DMS79 treated with DMSO at 0.1 percent for 48 hours (cell line): ENCODE measurements around the gene CELSR3.

Experiments
- DNase-seq: peaks from one replicate; lab custom pipeline; 2025; lab: John Stamatoyannopoulos, UW

CELSR3 gene

DNA sequence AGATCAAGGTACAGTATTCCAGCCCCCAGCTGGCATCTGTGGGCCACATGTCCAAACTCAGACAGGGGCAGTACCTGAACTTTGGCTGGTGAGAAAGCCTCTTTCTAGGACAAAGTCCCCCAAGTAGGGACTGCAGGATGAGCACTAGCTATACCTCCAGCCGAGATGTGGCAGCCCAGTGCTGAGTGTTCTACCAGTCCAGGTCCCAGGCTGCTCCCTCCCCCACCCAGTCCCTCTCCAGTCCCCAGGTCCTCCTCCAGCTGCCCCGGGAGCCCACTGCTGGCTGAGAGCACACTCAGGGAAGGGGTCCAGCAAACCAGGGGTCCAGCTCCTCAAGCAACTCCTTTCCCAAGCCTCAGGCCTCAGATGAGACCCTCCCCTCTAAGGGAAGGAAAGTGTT, 28.9 kb downstream of the CELSR3 start:
- DNase-seq = no peak

DNA sequence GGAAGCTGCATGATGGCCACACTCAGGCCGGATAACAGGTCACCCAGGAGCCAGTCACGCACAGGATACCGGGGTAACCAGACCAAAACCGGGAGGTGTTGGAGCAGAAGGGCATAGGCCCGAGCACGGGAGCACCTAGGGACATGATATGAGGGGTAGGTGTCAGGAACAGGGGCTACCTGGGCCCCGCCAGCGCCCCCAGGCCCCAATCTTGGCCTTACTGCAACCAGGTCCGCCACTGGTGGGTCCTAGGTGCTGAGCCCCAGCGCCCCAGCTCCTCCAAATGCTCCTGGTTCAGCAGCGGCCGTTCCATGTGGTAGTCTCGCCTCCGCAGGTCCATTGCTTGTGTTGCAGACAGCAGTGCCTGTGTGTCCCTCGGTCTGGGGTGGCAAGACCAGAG, 29.4 kb downstream of the CELSR3 start:
- no peak for DNase-seq

DNA sequence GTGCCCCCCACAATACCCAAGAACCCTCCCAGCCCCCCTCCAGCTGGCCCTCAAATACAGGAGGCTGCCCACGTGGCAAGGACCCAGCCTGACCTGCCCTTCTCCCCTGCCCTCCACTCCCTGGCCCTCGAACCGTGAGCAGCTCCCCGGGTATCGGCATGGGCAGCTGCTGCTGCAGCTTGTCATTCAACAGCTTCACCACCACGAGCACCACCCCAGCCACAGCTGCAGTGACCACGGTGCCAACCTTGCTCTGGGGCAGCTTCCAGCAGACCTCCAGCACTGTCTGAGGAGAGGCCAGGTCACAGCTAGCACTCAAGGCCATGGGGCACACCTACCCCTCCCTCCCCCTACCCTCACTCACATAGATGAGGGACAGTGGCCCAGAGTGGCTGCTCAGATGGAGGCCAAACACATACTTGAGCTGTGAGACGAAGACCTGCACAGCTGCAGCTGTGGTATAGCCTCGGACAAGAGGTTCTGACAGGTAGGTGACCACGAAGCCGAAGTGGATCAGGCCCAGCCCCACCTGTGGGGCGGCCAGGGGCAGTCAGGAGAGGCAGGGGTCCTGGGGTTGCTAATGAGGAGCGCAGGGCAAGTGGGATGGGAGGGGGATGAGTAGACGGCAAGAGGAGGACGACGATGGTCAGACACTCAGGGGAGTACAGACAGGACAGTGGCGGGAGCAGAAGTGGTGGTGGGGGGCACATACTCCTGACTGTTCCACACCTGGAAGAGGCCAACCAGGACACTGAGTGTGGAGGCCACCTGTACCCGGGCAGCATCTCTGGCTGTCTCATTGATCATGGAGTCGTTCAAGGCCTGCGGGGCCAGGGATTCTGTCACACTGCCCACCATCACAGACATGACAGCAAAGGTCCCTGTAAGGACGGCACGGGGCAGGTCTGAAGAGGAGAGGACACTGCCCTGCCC, 30.9 kb downstream of the CELSR3 start:
- no peak for DNase-seq

DNA sequence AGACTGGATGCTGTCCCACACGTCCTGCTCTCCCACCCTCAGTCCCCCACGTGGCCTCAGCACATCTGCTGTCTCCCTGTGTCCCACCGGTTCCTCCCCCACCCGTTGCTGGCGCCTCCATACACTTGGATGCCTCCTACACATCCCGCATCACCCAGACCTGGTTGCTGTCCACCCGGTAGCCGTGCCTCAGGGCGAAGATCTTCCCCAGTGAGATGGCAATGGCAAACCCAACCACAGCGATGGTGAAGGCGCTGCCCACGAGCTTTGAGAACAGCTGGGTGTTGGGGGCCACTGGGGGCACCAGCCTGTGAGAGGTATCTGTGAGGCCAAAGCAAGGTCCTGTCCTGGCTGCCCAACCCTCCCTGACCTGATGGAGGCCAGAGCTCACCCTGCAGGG, 31.9 kb downstream of the CELSR3 start:
- no peak for DNase-seq

DNA sequence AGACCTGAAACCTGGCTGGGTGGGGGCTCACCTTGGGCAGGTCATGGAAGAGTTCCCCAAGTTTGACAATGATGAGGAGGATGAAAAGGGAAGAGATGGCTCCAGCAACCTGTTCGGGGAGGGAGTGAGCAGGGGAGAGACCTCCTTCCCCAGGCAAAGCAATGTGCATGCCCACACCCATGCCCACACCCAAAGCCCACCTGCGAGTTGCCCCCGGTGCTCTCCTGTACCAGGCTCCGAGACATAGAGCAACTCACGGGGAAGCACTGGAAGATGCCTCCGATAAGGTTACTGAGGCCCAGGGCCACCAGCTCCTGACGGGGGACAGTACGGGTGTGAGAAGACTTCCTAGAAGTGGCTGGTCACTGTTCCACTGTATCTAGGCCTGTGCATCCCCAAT, 32.3 kb downstream of the CELSR3 start:
- DNase-seq = no peak

DNA sequence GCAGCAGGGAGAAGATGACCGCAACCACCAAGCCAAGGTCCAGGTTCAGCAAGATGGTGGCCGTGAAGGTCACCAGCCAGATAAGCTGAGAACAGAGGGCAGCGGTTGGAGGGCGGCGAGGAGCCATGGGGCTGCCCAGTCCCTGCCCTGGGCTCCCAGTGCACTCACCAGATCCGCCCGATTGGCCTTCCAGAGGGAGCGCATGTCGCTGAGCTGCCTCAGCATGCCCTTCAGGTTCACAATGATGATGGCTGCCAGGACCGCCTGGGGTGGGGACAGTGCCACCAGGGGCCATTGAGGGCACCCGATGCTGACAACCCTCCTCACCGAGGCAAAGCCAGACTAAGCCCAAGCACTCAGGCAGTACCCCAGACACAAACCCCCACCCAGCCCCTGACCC, 32.8 kb downstream of the CELSR3 start:
- DNase-seq = no peak

DNA sequence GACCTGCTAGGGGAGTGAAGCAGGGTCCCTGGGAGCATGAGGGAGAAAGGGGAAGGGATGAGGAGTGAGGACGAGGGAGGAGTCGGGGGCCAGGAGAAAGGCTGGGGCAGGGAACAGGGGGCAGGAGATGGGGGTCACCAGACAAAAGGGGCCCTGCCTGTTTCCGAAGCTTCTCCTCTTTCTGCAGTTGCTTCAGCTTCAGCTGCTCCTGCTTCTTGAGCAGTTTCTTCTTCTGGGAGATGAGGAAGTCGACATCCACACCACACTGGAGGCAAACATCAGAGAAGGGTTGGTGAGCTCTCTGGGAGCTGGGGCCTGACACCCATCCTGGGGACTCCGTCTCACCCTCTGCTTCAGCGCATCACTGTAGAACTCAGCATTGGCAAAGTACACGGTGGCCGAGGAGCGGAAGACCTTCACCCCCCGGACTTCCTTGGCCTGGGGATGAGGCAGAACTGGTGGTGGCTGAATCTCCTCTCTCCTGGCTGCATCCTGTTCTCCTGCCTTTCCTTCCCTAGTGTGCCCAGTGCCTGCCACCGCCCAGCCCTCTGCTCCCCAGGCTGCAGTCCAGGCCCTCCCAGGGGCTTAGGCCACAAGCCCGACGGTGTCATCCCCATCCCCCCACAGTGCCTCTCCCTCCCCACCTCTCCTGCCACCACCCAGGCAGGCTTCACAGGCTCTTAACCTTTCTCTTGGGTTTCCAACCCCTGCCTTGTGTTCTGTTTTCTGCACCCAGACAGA, 34.2 kb downstream of the CELSR3 start:
- no peak for DNase-seq

DNA sequence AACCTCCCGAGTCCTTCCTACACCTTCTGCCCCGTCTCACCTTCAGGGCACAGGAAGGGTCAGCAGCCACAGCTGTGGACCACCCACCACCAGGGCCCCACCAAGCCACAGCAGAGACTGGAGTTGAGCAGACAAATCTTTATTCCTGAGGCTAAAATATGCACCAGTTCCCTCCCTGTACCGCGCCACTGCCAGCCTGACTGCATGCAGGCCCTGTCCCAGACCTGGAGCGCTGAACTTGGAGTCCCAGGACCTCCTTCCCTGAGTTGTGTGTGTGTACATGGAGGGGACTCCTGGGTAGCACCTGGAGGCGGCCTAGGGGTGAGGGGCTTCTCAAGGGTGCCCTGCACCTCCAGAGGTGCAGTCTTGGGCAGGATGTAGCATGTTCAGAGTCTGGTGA, 37.1 kb downstream of the CELSR3 start:
- no peak for DNase-seq

DNA sequence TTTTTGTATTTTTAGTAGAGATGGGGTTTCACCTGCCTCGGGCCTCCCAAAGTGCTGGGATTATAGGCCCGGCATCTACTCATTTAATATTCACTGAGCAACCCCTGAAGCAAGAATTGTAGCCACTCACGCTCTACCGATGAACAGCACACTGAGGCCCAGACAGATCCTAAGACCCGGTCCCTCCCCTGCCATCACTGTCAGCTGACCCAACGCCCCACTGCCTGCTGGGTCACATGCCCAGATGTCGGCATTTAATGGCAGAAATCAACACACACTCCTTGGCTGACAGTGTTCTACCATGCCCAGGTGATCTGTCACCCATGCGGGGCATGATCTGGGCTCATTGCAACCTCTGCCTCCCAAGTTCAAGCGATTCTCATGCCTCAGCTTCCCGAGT, 37.9 kb downstream of the CELSR3 start:
- no peak for DNase-seq

DNA sequence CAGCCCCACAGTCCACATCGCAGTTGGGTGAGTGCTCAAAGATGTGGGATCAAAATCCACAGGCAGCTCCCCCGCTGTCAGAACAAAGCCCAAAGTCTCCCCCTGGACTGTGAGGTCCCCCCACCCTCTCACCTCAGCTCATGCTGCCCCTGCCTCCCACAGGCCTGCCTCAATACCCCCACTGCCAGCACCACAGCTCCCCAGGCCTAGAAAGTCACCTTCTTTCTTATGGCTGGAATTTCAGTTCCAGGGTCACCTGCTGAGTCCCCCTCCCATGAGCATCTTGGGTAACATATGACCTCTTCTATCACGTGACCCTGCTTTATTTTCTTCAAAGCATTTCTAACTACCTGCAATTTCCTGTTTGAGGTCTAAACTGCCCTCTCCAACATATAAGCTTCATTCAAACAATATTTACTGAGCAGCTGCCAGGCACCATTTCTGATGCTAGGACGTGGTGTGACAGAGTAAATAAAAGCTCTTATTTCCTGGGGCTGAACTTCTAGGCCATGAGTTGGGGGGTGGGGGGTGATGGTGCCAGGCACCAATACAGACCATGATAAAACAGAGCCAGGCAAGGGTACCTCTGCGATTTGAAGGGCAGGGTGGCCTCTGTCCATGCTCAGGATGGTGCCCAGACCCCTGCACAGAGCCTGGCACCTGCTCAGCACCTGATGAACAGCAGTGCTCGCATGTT, 38.7 kb downstream of the CELSR3 start:
- peak; percentile 3 for DNase-seq

DNA sequence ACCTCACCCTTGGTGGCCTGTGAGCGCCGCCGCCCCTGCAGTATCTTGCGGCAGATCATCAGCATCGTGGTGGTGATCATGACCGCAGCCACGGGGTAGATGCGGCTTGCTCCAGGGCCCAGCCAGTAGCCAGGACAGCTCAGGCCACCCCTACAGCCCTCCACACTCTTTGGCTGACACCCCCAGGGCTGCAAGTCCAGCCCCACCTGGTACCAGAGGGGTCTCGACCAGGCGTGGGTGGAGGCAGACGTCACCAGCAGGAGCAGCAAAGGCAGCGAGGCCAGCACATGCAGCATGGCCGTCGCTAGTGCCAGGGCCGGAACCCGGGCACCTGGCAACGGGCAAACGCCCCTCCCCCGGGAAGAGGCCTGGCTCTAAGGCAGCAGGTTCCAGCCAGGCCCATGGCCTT, 41.2 kb downstream of the CELSR3 start, which contains the start of gene TMEM89:
Gene TMEM89, minus strand, starts transcription at position 309 of the 409 bp plus-strand sequence. Its CDS starts 13 bp downstream, at position 296.
- no peak for DNase-seq

DNA sequence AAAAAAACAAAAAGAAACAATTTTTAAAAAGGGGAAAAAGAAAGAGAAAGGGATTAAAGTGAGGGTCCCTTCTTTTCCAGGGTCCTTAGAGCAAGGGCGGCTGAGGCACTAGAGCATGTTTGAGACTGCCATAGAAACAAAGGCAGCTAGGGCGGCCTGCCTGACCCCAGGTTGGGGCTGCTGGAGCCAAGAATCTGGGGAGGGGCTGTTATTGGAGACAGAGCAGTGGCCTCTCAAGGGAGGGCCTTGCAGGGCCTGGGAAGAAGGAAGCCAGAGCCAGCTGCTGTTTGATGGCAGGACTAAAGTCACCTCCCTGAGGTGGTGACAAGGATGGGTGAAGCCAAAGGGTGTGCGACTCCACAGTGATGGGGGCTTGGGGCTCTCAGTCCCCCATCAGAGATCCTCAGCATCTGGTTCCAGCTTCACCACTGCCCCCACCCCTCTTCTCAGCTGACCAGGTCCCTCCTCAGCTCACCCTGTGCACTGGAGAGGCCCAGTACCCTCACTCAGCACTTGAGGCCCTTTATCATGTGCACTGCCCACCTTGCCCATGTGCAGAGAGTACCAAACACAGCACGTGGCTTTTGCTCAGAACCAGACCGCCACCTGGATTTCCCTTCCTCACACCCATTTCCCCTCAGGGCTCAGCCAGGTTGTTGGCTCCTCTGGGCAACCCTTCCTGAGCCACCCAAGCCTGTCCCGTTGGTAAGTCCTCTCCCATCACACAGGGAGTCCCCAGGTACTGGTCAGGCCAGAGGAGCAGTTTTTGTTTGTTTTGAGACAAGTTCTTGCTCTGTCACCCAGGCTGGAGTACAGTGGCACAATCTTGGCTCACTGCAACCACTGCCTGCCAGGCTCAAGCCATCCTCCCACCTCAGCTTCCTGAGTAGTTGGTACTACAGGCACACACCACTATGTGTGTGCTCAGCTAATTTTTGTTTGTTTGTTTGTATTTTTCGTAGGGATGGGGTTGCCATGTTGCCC, 42.9 kb downstream of the CELSR3 start:
- no peak for DNase-seq

DNA sequence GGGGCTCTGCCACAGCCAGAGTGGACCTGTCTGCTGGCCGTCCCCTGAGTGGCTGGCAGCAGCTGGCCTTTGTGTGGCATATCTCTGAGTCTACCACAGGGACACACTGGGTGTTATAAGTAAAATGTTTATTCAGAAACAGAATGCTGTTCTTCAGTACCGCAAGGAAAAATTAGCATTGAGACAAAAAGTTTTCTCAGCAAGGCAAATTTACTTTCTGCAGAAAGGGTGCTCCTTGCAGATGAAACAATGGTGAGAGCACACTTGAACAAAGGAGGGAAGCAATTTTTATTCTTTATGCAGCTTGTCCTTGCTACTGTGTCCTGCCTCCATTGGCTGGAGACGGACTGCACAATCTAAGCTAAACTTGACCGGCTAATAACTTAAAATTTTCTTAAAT, 45.1 kb downstream of the CELSR3 start:
- no peak for DNase-seq

DNA sequence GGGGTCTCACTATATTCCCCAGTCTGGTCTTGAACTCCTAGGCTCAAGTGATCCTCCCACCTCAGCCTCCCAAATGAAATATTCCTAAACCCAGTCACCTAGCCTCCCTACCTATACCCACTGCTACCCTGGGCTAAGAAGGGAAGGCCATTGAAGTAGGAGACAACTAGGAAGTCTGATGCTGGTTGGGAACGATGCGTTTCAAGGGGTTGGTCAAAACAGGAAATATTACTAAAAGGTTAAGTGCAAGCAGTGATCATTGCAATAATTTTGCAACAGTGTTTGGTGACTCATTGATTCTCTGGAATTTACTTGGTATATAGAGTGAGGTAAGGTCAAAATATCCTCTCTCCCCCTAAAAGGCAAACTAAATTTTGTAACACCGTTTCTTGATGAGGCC, 48.6 kb downstream of the CELSR3 start:
- no peak for DNase-seq

DNA sequence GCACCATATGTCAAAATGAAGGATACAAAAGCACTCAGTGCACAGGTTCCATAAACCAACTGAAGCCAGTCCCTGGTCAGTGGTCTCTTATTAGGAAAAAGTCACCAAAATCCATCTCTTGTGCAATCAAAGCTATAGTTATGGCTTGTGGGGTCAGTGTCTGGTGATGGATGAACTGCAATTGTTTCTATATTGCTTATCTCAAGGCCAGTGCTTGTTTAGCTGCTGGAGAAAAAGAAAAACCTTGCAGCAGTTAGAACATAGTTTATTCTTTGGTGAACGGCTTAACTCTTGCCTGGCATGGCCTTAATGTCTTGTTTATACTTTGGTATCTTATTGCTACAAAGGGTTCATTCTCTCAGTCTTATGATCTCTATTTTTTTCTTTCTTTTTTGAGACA, 50.4 kb downstream of the CELSR3 start:
- no peak for DNase-seq

DNA sequence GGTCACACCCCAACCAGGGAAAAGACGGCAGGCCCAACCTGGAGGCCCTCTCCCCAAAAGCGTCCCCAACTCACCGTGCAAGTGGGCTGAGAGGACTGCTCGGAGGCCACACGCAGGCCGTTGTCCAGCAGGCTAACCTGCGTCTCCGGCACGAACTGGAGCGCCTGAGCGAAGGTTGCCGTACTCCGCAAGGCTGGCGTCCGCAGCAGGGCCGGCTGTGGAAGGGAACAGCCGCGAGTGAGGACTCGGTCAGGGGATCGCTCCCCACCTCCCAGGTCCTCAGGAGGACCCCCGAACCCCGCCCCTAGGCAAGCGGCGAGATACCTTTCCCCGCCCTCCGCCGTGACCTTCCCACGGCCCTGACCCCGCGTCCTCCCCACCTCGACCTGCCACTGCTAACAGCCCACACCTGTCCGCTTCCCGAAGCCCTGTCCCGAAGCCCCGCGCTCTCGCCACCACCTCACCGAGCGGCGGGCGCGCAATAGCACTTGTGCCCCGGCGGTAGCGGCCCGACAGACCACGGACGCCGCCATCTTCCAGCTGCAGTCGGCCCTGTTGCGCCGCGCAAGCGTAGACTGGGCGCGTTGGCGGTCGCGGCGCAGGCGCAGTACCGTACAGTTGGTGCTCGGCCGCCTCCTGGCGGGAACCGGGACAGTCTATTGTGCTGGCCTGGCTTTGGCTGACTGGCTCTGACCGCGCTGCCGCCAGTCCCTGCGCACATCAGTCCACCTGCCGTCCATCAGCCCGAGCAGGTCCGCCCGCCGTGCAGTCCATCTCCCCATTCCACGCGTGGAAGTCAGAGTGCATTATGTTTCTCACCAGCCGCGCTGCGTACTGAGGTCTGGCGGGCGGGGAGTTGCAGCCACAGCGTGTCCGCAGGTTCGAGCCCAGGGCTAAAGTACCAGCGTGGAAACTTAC, 53.3 kb downstream of the CELSR3 start, which contains the start of gene UQCRC1:
Gene UQCRC1, minus strand, starts transcription at position 559 of the 918 bp plus-strand sequence. Its CDS starts 26 bp downstream, at position 533.
- DNase-seq = peak; percentile 65

DNA sequence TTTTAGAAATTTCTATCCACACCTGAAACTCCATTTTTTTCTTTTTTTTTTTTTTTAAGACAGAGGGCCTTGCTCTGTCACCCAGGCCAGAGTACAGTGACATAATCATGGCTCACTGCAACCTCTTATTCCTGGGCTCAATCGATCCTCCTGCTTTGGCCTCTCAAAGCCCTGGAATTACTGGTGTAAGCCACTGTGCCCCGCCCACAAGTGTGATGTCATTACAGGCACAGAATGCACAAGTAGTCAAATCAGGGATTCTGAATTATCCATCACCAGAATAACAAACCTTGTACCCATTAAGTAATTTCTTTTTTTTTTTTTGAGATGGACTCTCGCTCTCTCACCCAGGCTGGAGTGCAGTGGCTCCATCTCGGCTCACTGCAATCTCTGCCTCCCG, 55.2 kb downstream of the CELSR3 start:
- no peak for DNase-seq

DNA sequence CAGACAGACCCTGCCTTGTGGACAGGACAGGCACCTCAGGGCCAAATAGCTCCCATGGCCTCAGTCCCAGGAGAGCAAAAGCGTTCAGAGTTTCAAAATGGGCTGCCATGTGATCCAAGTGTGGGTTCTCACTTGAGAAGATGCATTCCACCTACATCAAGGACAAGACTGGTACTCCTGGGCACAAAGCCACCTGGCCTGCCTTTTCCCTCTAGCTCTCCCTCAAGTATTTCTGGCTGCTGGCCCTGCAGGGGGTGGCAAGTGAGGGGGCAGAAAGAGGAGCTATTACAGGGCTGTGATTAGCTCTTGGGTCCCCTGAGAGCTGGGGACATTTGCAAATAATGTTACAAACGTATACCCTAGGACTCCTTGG, 61.1 kb downstream of the CELSR3 start:
- no peak for DNase-seq

DNA sequence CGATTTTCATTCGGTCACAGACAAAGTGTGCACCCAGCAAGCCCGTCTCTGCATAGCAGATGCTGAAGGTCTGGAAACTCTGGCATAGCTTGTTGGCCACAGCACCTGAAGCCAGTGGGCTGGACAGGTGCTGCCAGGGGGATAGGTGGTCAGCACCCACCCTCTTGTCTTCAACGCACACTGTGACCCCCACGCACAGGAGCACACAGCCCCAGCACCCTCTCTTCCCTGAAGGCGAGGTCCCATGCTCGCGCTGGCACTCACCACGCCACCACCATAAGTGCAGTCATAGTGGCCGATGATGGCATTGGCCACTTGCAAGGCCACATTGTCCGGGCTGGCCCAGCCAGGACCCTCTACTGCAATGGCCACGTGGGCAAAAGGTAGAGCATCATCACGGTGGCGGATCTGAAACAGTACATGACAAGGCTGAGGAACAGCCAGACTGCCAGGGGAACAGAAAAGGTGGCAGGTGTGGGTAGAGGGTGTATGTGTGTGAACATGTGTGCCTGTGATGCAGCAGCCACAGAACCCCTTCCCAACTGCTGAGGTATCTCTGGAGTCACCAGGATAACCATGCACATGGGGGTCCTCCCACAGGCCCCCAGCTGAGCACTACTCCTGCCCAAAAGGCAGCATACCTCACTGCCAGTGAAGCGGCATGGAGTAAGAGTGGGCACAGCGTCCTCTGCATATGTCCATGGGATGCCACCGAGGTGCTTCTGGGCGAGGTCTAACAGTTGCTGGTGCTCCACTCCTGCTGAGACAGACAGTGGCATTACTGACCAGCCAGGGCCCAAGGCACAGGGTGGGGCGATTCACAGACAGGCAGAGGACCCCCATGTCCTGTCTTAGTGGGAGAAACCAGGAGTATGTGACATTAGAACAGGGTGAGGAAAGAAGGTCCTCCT, 61.7 kb downstream of the CELSR3 start:
- DNase-seq = no peak
